Liver (tissue), 9 donors: ENCODE results near the gene DNAJC27. TPM values are rescaled to one million over a fixed set of nuclear protein-coding genes. Genes with fewer than 3 reads are reported as not detected.
"Not testable (repeated sequence)": the region's sequence is repeated elsewhere in the genome, so short reads cannot be mapped to it uniquely, and the experiment has no call there.

Source experiments
- DNase-seq: peaks from one replicate; pipeline ENCODE4 v3.0.0-alpha.2; 2017; ENCODE audit warnings: low spot score
- H3K27ac ChIP-seq, 2 donors: one replicate each; pipeline ENCODE4 v1.7.0; 2013; ENCODE audit warnings: inconsistent platforms in 2 of 2, low read length in 2 of 2, control low read depth in 1 of 2, low read depth in 1 of 2, mild to moderate bottlenecking in 1 of 2
- H3K27me3 ChIP-seq, 4 donors: one replicate each; pipeline versions ENCODE4 v1.6.1 to v1.7.0; 2013; ENCODE audit warnings: low read length in 3 of 4, inconsistent platforms in 1 of 4, mild to moderate bottlenecking in 1 of 4, moderate library complexity in 1 of 4; ENCODE audit not compliant: control insufficient read depth in 4 of 4, insufficient read depth in 4 of 4
- H3K36me3 ChIP-seq, 4 donors: one replicate each; pipeline versions ENCODE4 v1.6.1 to v1.7.0; 2013; ENCODE audit warnings: low read length in 3 of 4, mild to moderate bottlenecking in 3 of 4, low read depth in 1 of 4, moderate library complexity in 1 of 4; ENCODE audit not compliant: control insufficient read depth in 4 of 4, insufficient read depth in 3 of 4
- H3K4me1 ChIP-seq, 4 donors: one replicate each; pipeline versions ENCODE4 v1.6.1 to v1.7.0; 2013; ENCODE audit warnings: low read length in 3 of 4, mild to moderate bottlenecking in 3 of 4, moderate library complexity in 1 of 4; ENCODE audit not compliant: control insufficient read depth in 4 of 4, insufficient read depth in 4 of 4
- H3K4me3 ChIP-seq, 3 donors: one replicate each; pipeline versions ENCODE4 v1.6.1 to v1.7.0; 2013; ENCODE audit warnings: low read length in 3 of 3, control low read depth in 1 of 3, low read depth in 1 of 3, mild to moderate bottlenecking in 1 of 3
- H3K9ac ChIP-seq, 2 donors: one replicate each; pipeline ENCODE4 v1.7.0; 2013; ENCODE audit warnings: low read length in 2 of 2, mild to moderate bottlenecking in 2 of 2, moderate library complexity in 2 of 2, control low read depth in 1 of 2, low read depth in 1 of 2
- H3K9me3 ChIP-seq, 4 donors: one replicate each; pipeline versions ENCODE4 v1.6.1 to v1.7.0; 2013; ENCODE audit warnings: low read length in 3 of 4; ENCODE audit not compliant: control insufficient read depth in 4 of 4
- ATF3 ChIP-seq: IDR thresholded peaks from 2 replicates; pipeline ENCODE4 v1.6.1; 2016; ENCODE audit warnings: antibody characterized with exemption
- EGR1 ChIP-seq, 2 donors: IDR thresholded peaks; 2 replicates each; pipeline ENCODE4 v1.6.1; 2016 to 2018; ENCODE audit warnings: antibody characterized with exemption in 2 of 2, low read depth in 2 of 2
- FOXA1 ChIP-seq: IDR thresholded peaks from 2 replicates; pipeline ENCODE4 v1.6.1; 2016; ENCODE audit warnings: antibody characterized with exemption
- GABPA ChIP-seq, 2 donors: IDR thresholded peaks in 1 of 2; conservative IDR thresholded peaks in 1 of 2; 2 replicates each; pipeline ENCODE4 v1.6.1; 2016; ENCODE audit warnings: antibody characterized with exemption in 2 of 2, mild to moderate bottlenecking in 1 of 2, moderate library complexity in 1 of 2
- HNF4A ChIP-seq, 2 donors: conservative IDR thresholded peaks; 2 replicates each; pipeline ENCODE4 v1.6.1; 2016; ENCODE audit warnings: antibody characterized with exemption in 2 of 2, mild to moderate bottlenecking in 2 of 2
- JUND ChIP-seq, 2 donors: IDR thresholded peaks; 2 replicates each; pipeline ENCODE4 v1.6.1; 2016; ENCODE audit warnings: antibody characterized with exemption in 2 of 2
- NR2F2 ChIP-seq: IDR thresholded peaks from 2 replicates; pipeline ENCODE4 v1.6.1; 2016; ENCODE audit warnings: antibody characterized with exemption
- RAD21 ChIP-seq, 2 donors: IDR thresholded peaks; 2 replicates each; pipeline ENCODE4 v1.6.1; 2016; ENCODE audit warnings: antibody characterized with exemption in 2 of 2, mild to moderate bottlenecking in 2 of 2
- SP1 ChIP-seq: IDR thresholded peaks from 2 replicates; pipeline ENCODE4 v1.6.1; 2018; ENCODE audit warnings: antibody characterized with exemption, mild to moderate bottlenecking
- TAF1 ChIP-seq: conservative IDR thresholded peaks from 2 replicates; pipeline ENCODE4 v1.6.1; 2016; ENCODE audit warnings: antibody characterized with exemption, mild to moderate bottlenecking
- YY1 ChIP-seq: IDR thresholded peaks from 2 replicates; pipeline ENCODE4 v1.6.1; 2016; ENCODE audit warnings: antibody characterized with exemption, mild to moderate bottlenecking
- WGBS: extraction: QIAGEN DNeasy Blood & Tissue Kit; methylation state at CpG from one replicate; pipeline ENCODE4 v1.1.7; 2013; 5-methylcytosine and 5-hydroxymethylcytosine counted together
- polyA plus RNA-seq, 2 donors: library from polyadenylated mRNA; stranded (reverse) in 1 of 2; unstranded in 1 of 2; fragments of 200-250 nt in 1 of 2; fragments of >200 nt in 1 of 2; fragmentation: Nextera tagmentation in 1 of 2; extraction: Ambion mirVana in 1 of 2; gene quantifications; one replicate each; pipeline versions ENCODE4 v1.2.1 to v1.2.3, GENCODE V29; 2013 to 2015
- total RNA-seq, 2 donors: library from RNA; depleted of rRNA; stranded (reverse); fragments of >200 nt; gene quantifications; one replicate each; pipeline ENCODE4 v1.2.3, GENCODE V29; 2014
- TF ChIP-seq, protein P1 (sequence below): fragments of 150-350 bp; IDR thresholded peaks from 2 replicates; pipeline ENCODE4 v1.5.1; 2017; ENCODE audit warnings: improper control_type of control experiment, low read depth, low read length; ENCODE audit not compliant: missing input control
- TF ChIP-seq, protein P2 (sequence below): IDR thresholded peaks from 2 replicates; pipeline ENCODE4 v1.6.1; 2016; ENCODE audit warnings: antibody characterized with exemption
- donor health status: healthy.
- donor health status: healthy.
- donor health status: healthy.
- donor health status: healthy.
- donor health status: healthy.

The DNAJC27 gene
- total and polyA plus RNA-seq, 4 donors, result 0.95 to 5.1 (median 3.1) TPM

GRCh38 chr2:25011342-25011741, 39.6 kb upstream of the DNAJC27 start:
- not testable (repeated sequence) for H3K36me3 ChIP-seq

GRCh38 chr2:25009954-25010353, 38.2 kb upstream of the DNAJC27 start:
- no peaks in the 10 kb centered on the region for H3K9me3 ChIP-seq
- TF ChIP-seq, protein P1, sequence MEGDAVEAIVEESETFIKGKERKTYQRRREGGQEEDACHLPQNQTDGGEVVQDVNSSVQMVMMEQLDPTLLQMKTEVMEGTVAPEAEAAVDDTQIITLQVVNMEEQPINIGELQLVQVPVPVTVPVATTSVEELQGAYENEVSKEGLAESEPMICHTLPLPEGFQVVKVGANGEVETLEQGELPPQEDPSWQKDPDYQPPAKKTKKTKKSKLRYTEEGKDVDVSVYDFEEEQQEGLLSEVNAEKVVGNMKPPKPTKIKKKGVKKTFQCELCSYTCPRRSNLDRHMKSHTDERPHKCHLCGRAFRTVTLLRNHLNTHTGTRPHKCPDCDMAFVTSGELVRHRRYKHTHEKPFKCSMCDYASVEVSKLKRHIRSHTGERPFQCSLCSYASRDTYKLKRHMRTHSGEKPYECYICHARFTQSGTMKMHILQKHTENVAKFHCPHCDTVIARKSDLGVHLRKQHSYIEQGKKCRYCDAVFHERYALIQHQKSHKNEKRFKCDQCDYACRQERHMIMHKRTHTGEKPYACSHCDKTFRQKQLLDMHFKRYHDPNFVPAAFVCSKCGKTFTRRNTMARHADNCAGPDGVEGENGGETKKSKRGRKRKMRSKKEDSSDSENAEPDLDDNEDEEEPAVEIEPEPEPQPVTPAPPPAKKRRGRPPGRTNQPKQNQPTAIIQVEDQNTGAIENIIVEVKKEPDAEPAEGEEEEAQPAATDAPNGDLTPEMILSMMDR, result no peak
- TF ChIP-seq YY1, result no peak
- TF ChIP-seq HNF4A (conservative IDR thresholded peaks at IDR 0.05), result no peak
- no peak for TF ChIP-seq TAF1
- TF ChIP-seq, protein P2, sequence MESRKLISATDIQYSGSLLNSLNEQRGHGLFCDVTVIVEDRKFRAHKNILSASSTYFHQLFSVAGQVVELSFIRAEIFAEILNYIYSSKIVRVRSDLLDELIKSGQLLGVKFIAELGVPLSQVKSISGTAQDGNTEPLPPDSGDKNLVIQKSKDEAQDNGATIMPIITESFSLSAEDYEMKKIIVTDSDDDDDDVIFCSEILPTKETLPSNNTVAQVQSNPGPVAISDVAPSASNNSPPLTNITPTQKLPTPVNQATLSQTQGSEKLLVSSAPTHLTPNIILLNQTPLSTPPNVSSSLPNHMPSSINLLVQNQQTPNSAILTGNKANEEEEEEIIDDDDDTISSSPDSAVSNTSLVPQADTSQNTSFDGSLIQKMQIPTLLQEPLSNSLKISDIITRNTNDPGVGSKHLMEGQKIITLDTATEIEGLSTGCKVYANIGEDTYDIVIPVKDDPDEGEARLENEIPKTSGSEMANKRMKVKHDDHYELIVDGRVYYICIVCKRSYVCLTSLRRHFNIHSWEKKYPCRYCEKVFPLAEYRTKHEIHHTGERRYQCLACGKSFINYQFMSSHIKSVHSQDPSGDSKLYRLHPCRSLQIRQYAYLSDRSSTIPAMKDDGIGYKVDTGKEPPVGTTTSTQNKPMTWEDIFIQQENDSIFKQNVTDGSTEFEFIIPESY, result no peak
- TF ChIP-seq GABPA (IDR thresholded peaks at IDR 0.05 in 1 of 2, conservative IDR thresholded peaks at IDR 0.05 in 1 of 2), result no peak
- TF ChIP-seq FOXA1, result no peak
- TF ChIP-seq EGR1 (IDR thresholded peaks at IDR 0.05; ENCODE audit: low read depth in 2 of 2), result no peak
- no peak for TF ChIP-seq JUND (IDR thresholded peaks at IDR 0.05)
- TF ChIP-seq NR2F2, result no peak
- no peak for TF ChIP-seq ATF3
- TF ChIP-seq SP1, result no peak
- no peak for TF ChIP-seq RAD21 (IDR thresholded peaks at IDR 0.05)
- H3K27ac ChIP-seq, result no peak overlapping the region
- no peaks in the 10 kb centered on the region for H3K4me1 ChIP-seq
- H3K36me3 ChIP-seq, result no peaks in the 10 kb centered on the region
- H3K9ac ChIP-seq, result no peak overlapping the region
- no peak for DNase-seq
- WGBS, result 82% methylated on average over 11 of the region's 11 CpGs
- H3K4me3 ChIP-seq, result no peak overlapping the region
- H3K27me3 ChIP-seq, result no peaks in the 10 kb centered on the region

More at GRCh38 chr2:25011342-25011741, 39.6 kb upstream of the DNAJC27 start:
- not testable (repeated sequence) for H3K9ac ChIP-seq, H3K27ac ChIP-seq, H3K27me3 ChIP-seq, DNase-seq, H3K9me3 ChIP-seq, H3K4me1 ChIP-seq, H3K4me3 ChIP-seq
- WGBS, result 94% methylated on average over 2 of the region's 2 CpGs

DNA sequence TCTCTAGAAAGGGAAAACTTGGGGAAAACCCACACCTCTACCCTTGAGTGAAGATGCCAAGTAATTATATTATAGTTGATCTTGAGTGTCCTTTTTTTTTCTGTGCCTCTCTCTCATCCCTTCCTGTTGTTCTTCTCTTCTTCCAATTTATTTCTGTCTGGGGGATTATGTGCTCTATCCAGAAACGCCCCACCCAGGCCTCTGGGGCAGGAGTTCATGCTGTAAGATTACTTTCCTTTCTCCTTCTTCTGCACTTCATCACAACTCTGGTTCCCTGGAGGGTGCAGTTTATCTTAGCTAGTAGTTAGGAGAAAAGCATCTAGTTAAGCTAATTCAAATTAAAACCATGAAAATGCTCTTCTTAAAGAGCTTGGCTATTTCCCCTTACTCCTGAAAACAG, 30.3 kb upstream of the DNAJC27 start:
- WGBS, result 81% methylated on average over 1 of the region's 1 CpG
- TF ChIP-seq, protein P1, result no peak
- TF ChIP-seq FOXA1 (no peak), TAF1 (no peak), JUND (IDR thresholded peaks at IDR 0.05) (no peak), HNF4A (conservative IDR thresholded peaks at IDR 0.05) (no peak)
- Histone ChIP-seq H3K36me3 (no peaks in the 10 kb centered on the region), H3K9ac (no peak overlapping the region), H3K9me3 (no peaks in the 10 kb centered on the region), H3K27me3 (no peaks in the 10 kb centered on the region), H3K4me1 (no peaks in the 10 kb centered on the region), H3K4me3 (no peak overlapping the region), H3K27ac (no peak overlapping the region)
- DNase-seq, result no peak
